ENCODE data around the gene BRD9. TPM values are rescaled to one million over a fixed set of nuclear protein-coding genes. Genes with fewer than 3 reads are reported as not detected.
"Not testable (repeated sequence)": the region's sequence is repeated elsewhere in the genome, so short reads cannot be mapped to it uniquely, and the experiment has no call there.

BRD9 gene
- total and polyA plus RNA-seq, 2 experiments from 2014 or later: 17.8 to 20.3 TPM

GRCh38 chr5:843926-844325 is 48.7 kb downstream of the BRD9 start:
- not testable (repeated sequence) for DNase-seq (ENCODE audit: low spot score); H4K20me1 ChIP-seq (ENCODE audit: insufficient read depth, poor library complexity, severe bottlenecking); H2AFZ ChIP-seq; H3K27me3 ChIP-seq; H3K79me2 ChIP-seq; H3K4me3 ChIP-seq; H3K27ac ChIP-seq; H3K4me2 ChIP-seq; H3K36me3 ChIP-seq (replicated peaks; ENCODE audit: insufficient read depth, low read depth); H3K9me3 ChIP-seq (ENCODE audit: low read depth); H3K9me2 ChIP-seq (replicated peaks; ENCODE audit: insufficient read depth); H3K4me1 ChIP-seq (ENCODE audit: insufficient read depth)
- WGBS (ENCODE audit: low lambda C conversion rate, missing lambda C conversion rate): 82% methylated on average over 18 of the region's 22 CpGs

DNA sequence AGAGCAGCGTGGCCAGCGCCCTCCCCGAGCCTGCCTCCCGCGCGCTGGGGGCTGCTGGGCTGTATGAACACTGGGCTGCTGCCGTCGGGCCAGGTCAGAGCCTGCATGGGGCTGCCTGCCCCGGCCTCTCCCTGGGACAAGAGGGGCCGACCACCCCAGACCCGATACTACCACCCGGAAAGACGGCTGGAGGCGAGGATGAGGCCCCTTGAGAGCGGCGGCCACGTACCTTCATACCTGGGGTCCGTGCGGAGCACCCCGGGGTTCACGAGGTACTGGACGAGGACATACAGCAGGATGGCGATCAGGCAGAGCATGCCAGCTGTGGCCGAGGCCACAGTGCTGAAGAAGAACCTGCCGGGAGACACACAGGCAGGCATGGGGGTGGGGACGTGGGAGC is 49.2 kb downstream of the BRD9 start:
- H3K36me3 ChIP-seq (replicated peaks; ENCODE audit: insufficient read depth, low read depth); H3K79me2 ChIP-seq; H3K9me3 ChIP-seq (ENCODE audit: low read depth); H3K4me3 ChIP-seq; H3K27me3 ChIP-seq; DNase-seq (ENCODE audit: low spot score); H3K27ac ChIP-seq; H2AFZ ChIP-seq; H4K20me1 ChIP-seq (ENCODE audit: insufficient read depth, poor library complexity, severe bottlenecking); H3K9me2 ChIP-seq (replicated peaks; ENCODE audit: insufficient read depth); H3K4me1 ChIP-seq (ENCODE audit: insufficient read depth); H3K4me2 ChIP-seq: not testable (repeated sequence)
- WGBS (ENCODE audit: low lambda C conversion rate, missing lambda C conversion rate): 94% methylated on average over 22 of the region's 26 CpGs

DNA sequence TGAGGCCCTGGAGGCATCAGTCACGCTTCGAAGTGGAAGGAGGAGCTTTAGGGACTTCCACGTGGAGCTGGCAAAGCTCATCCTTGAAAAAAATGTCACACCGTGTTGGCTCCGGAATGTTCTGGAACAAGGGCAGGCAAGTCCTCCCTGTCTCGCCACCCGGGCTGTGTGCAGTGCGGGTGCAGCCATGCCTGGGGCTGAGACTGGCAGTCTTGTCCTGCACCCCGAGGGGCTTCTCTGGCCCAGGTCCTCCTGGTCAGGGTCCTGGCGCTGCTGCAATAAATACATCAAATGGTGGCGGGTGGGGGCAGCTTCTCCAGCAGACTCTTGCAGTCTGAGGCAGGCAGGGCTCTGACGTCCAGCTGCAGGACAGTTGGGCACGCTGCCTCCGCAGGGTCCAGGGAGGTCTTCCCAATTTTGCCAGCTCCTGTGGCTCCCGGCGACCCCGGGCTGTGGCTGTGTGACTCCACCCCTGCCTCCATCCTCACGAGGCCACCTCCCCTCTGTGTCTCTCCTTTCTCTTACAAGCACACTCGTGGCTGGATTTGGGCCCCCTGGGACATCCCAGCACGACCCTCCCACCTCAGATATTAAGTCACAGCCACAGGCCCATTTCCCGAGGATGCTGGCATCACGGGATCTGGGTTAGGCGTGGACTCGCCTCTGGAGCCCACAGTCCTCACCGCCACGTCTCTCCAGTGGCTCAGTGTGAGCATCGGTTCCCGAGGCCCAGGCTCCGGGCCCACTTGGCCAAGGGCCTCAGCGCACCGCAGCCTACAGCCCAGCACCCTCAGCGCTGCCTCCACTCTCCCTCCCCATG is 50.0 kb downstream of the BRD9 start:
- not testable (repeated sequence) for H3K9me3 ChIP-seq (ENCODE audit: low read depth); H3K27ac ChIP-seq; H3K4me1 ChIP-seq (ENCODE audit: insufficient read depth); H3K4me2 ChIP-seq; H2AFZ ChIP-seq; H3K9me2 ChIP-seq (replicated peaks; ENCODE audit: insufficient read depth); H3K27me3 ChIP-seq; H3K79me2 ChIP-seq; H4K20me1 ChIP-seq (ENCODE audit: insufficient read depth, poor library complexity, severe bottlenecking); H3K4me3 ChIP-seq; DNase-seq (ENCODE audit: low spot score); H3K36me3 ChIP-seq (replicated peaks; ENCODE audit: insufficient read depth, low read depth)
- WGBS (ENCODE audit: low lambda C conversion rate, missing lambda C conversion rate): 92% methylated on average over 31 of the region's 32 CpGs

GRCh38 chr5:841531-842401 is 50.8 kb downstream of the BRD9 start:
- not testable (repeated sequence) for H4K20me1 ChIP-seq (ENCODE audit: insufficient read depth, poor library complexity, severe bottlenecking); H2AFZ ChIP-seq; H3K4me1 ChIP-seq (ENCODE audit: insufficient read depth); H3K27ac ChIP-seq; DNase-seq (ENCODE audit: low spot score); H3K9me2 ChIP-seq (replicated peaks; ENCODE audit: insufficient read depth); H3K9me3 ChIP-seq (ENCODE audit: low read depth); H3K36me3 ChIP-seq (replicated peaks; ENCODE audit: insufficient read depth, low read depth); H3K27me3 ChIP-seq; H3K4me3 ChIP-seq; H3K4me2 ChIP-seq; H3K79me2 ChIP-seq
- 90% methylated on average over 15 of the region's 15 CpGs for WGBS (ENCODE audit: low lambda C conversion rate, missing lambda C conversion rate)

DNA sequence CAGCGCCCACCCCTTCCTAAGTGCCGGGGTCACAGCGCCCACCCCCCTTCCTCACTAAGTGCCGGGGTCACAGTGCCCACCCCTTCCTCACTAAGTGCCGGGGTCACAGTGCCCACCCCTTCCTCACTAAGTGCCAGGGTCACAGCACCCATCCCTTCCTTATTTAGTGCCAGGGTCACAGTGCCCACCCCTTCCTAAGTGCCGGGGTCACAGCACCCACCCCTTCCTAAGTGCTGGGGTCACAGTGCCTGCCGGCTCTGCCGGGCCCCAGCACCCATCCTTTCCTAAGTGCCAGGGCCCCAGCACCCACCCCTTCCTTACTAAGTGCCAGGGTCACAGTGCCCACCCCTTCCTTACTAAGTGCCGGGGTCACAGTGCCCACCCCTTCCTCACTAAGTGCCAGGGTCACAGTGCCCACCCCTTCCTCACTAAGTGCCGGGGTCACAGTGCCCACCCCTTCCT is 51.6 kb downstream of the BRD9 start:
- not testable (repeated sequence) for H3K4me2 ChIP-seq; H3K27me3 ChIP-seq; H3K27ac ChIP-seq; H3K36me3 ChIP-seq (replicated peaks; ENCODE audit: insufficient read depth, low read depth); H3K4me1 ChIP-seq (ENCODE audit: insufficient read depth); H3K4me3 ChIP-seq; H4K20me1 ChIP-seq (ENCODE audit: insufficient read depth, poor library complexity, severe bottlenecking); H3K9me2 ChIP-seq (replicated peaks; ENCODE audit: insufficient read depth); H3K79me2 ChIP-seq; H3K9me3 ChIP-seq (ENCODE audit: low read depth); H2AFZ ChIP-seq; DNase-seq (ENCODE audit: low spot score)
- 91% methylated on average over 8 of the region's 10 CpGs for WGBS (ENCODE audit: low lambda C conversion rate, missing lambda C conversion rate)

DNA sequence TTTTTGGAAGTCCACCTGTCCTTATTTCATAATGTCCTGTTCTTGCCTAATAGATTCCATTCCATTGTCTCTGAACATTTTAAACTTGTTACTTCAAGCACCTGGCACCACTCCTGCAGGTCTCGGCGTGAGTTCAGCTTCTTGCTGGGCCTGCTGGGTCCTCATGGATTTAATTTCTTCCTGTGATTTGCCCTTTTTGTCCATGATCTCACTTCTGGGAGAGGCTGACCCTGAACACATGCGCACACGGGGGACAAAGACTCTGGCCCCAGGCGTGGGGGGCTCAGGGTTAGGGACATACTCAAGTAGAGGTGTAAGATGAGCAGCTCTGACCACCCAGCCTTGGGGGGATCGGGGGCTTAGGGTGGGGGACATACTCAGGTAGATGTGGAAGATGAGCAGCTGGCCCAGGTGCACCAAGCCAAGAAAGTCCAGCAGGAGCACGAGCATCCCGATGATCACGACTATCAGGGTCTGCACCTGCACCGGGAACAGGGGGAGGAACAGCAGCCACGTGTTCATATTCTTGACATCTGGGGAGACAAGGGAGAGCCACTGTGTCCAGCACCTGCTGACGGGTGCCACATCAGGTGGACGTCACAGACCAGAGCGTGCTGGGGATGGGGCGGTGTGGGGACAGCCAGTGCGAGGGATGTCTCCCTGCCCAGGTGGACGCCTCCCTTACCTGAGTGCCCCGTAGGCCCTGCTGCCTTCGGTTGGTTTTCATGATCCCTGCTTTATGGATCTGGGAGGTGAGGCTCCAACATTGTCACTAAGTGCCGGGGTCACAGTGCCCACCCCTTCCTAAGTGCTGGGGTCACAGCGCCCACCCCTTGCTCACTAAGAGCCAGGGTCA is 52.3 kb downstream of the BRD9 start:
- not testable (repeated sequence) for H3K4me2 ChIP-seq; H2AFZ ChIP-seq; H4K20me1 ChIP-seq (ENCODE audit: insufficient read depth, poor library complexity, severe bottlenecking); H3K9me3 ChIP-seq (ENCODE audit: low read depth); H3K79me2 ChIP-seq; H3K36me3 ChIP-seq (replicated peaks; ENCODE audit: insufficient read depth, low read depth); H3K4me3 ChIP-seq; H3K4me1 ChIP-seq (ENCODE audit: insufficient read depth); H3K9me2 ChIP-seq (replicated peaks; ENCODE audit: insufficient read depth); H3K27ac ChIP-seq; H3K27me3 ChIP-seq
- peak; percentile 5 for DNase-seq (ENCODE audit: low spot score)
- whole genome bisulfite sequencing (ENCODE audit: low lambda C conversion rate, missing lambda C conversion rate): 91% methylated on average over 20 of the region's 21 CpGs

GRCh38 chr5:838431-838851 is 54.2 kb downstream of the BRD9 start:
- WGBS (ENCODE audit: low lambda C conversion rate, missing lambda C conversion rate): 84% methylated on average over 10 of the region's 10 CpGs
- H3K27ac ChIP-seq; H3K4me1 ChIP-seq (ENCODE audit: insufficient read depth); H2AFZ ChIP-seq; H3K36me3 ChIP-seq (replicated peaks; ENCODE audit: insufficient read depth, low read depth); H3K79me2 ChIP-seq; H3K4me2 ChIP-seq; H4K20me1 ChIP-seq (ENCODE audit: insufficient read depth, poor library complexity, severe bottlenecking); H3K9me3 ChIP-seq (ENCODE audit: low read depth); H3K9me2 ChIP-seq (replicated peaks; ENCODE audit: insufficient read depth); H3K27me3 ChIP-seq; H3K4me3 ChIP-seq: not testable (repeated sequence)
- peak; percentile 3 for DNase-seq (ENCODE audit: low spot score)

- not testable (repeated sequence) for H2AFZ ChIP-seq; H3K9me3 ChIP-seq (ENCODE audit: low read depth); H3K4me3 ChIP-seq; H3K79me2 ChIP-seq; H3K4me2 ChIP-seq; H3K4me1 ChIP-seq (ENCODE audit: insufficient read depth); H3K9me2 ChIP-seq (replicated peaks; ENCODE audit: insufficient read depth); H4K20me1 ChIP-seq (ENCODE audit: insufficient read depth, poor library complexity, severe bottlenecking); H3K27me3 ChIP-seq; H3K36me3 ChIP-seq (replicated peaks; ENCODE audit: insufficient read depth, low read depth); H3K27ac ChIP-seq
- DNase-seq (ENCODE audit: low spot score): peak; percentile 1
- WGBS (ENCODE audit: low lambda C conversion rate, missing lambda C conversion rate): 96% methylated on average over 11 of the region's 14 CpGs
Observed at GRCh38 chr5:837621-838121, 54.9 kb downstream of the BRD9 start.
